ENCODE results near the gene DNMT3A.

The DNMT3A gene

GRCh38 chr2:25341753-25342371 is at the start of gene DNMT3A:
TSS of gene DNMT3A (minus strand) at chr2:25341925. CDS start at chr2:25313984, 27,941 bp downstream.
- peak within 1 kb of the TSS; percentile 41 for H3K4me3 ChIP-seq (ENCODE audit: low read depth, low read length)

GRCh38 chr2:25389161-25389560 is 47.4 kb upstream of the DNMT3A start:
- no peak overlapping the region for H3K4me3 ChIP-seq (ENCODE audit: low read depth, low read length)

GRCh38 chr2:25388491-25388890 is 46.8 kb upstream of the DNMT3A start:
- H3K4me3 ChIP-seq (ENCODE audit: low read depth, low read length), result no peak overlapping the region

GRCh38 chr2:25387876-25388449 is 46.2 kb upstream of the DNMT3A start:
- no peak overlapping the region for H3K4me3 ChIP-seq (ENCODE audit: low read depth, low read length)

GRCh38 chr2:25386971-25387875 is 45.5 kb upstream of the DNMT3A start:
- H3K4me3 ChIP-seq (ENCODE audit: low read depth, low read length), result no peak overlapping the region

- H3K4me3 ChIP-seq (ENCODE audit: low read depth, low read length), result no peak overlapping the region
These were observed 44.2 kb upstream of the DNMT3A start for GRCh38 chr2:25385910-25386309.

- no peak overlapping the region for H3K4me3 ChIP-seq (ENCODE audit: low read depth, low read length)
These were observed 42.1 kb upstream of the DNMT3A start for GRCh38 chr2:25383806-25384205.

GRCh38 chr2:25381502-25381901 is 39.8 kb upstream of the DNMT3A start:
- no peak overlapping the region for H3K4me3 ChIP-seq (ENCODE audit: low read depth, low read length)

GRCh38 chr2:25380586-25381375 is 39.1 kb upstream of the DNMT3A start:
- H3K4me3 ChIP-seq (ENCODE audit: low read depth, low read length), result no peak overlapping the region

GRCh38 chr2:25380023-25380422 is 38.3 kb upstream of the DNMT3A start:
- H3K4me3 ChIP-seq (ENCODE audit: low read depth, low read length), result no peak overlapping the region

GRCh38 chr2:25379535-25379934 is 37.8 kb upstream of the DNMT3A start:
- H3K4me3 ChIP-seq (ENCODE audit: low read depth, low read length), result no peak overlapping the region

GRCh38 chr2:25378731-25379490 is 37.2 kb upstream of the DNMT3A start:
- no peak overlapping the region for H3K4me3 ChIP-seq (ENCODE audit: low read depth, low read length)

- H3K4me3 ChIP-seq (ENCODE audit: low read depth, low read length), result no peak overlapping the region
These were observed 36.2 kb upstream of the DNMT3A start for GRCh38 chr2:25377822-25378421.

GRCh38 chr2:25376750-25377621 is 35.3 kb upstream of the DNMT3A start:
- H3K4me3 ChIP-seq (ENCODE audit: low read depth, low read length), result no peak overlapping the region

GRCh38 chr2:25375989-25376545 is 34.3 kb upstream of the DNMT3A start:
- H3K4me3 ChIP-seq (ENCODE audit: low read depth, low read length), result no peak overlapping the region

GRCh38 chr2:25375371-25375988 is 33.8 kb upstream of the DNMT3A start:
- H3K4me3 ChIP-seq (ENCODE audit: low read depth, low read length), result no peak overlapping the region

- no peak overlapping the region for H3K4me3 ChIP-seq (ENCODE audit: low read depth, low read length)
These were observed 33.1 kb upstream of the DNMT3A start for GRCh38 chr2:25374827-25375226.

GRCh38 chr2:25374411-25374810 is 32.7 kb upstream of the DNMT3A start:
- no peak overlapping the region for H3K4me3 ChIP-seq (ENCODE audit: low read depth, low read length)

Data from iPS-11a (cell line).